Peyer's patch (tissue), 4 donors: ENCODE results near the gene OVAAL. TPM values are rescaled to one million over a fixed set of nuclear protein-coding genes. Genes with fewer than 3 reads are reported as not detected.
"Not testable (repeated sequence)": the region's sequence is repeated elsewhere in the genome, so short reads cannot be mapped to it uniquely, and the experiment has no call there.

ENCODE experiments used
- DNase-seq, 3 donors: peaks; one replicate each; pipeline ENCODE4 v3.0.0-alpha.2; 2017 to 2019
- H3K27ac ChIP-seq, 4 donors: fragments of 200-600 bp; sonication (generic); one replicate each; pipeline ENCODE4 v1.5.1; 2016 to 2019
- H3K27me3 ChIP-seq, 2 donors: fragments of 200-600 bp; sonication (generic); one replicate each; pipeline ENCODE4 v1.5.1; 2019
- H3K36me3 ChIP-seq, 3 donors: fragments of 200-600 bp; sonication (generic); one replicate each; pipeline ENCODE4 v1.5.1; 2016 to 2019
- H3K4me1 ChIP-seq, 4 donors: fragments of 200-600 bp; sonication (generic); one replicate each; pipeline ENCODE4 v1.5.1; 2016 to 2019
- H3K4me3 ChIP-seq, 4 donors: fragments of 200-600 bp; sonication (generic); 1 replicate in 3 of 4; 2 replicates in 1 of 4; pipeline ENCODE4 v1.5.1; 2016 to 2019; ENCODE audit warnings: mild to moderate bottlenecking in 1 of 4
- H3K9me3 ChIP-seq, 4 donors: fragments of 200-600 bp; sonication (generic); one replicate each; pipeline ENCODE4 v1.5.1; 2016 to 2019; ENCODE audit warnings: mild to moderate bottlenecking in 1 of 4
- CTCF ChIP-seq, 6 experiments: fragments of 450-650 bp in 4 of 6; fragments of 200-600 bp in 2 of 6; sonication (generic) in 1 of 6; IDR thresholded peaks; one replicate each; pipeline ENCODE4 v1.5.1; 2017 to 2019; ENCODE audit warnings: antibody characterized with exemption in 6 of 6, mild to moderate bottlenecking in 3 of 6, moderate library complexity in 1 of 6
- POLR2A ChIP-seq, 2 donors: fragments of 450-650 bp; IDR thresholded peaks; one replicate each; pipeline ENCODE4 v1.5.1; 2017; ENCODE audit warnings: antibody characterized with exemption in 2 of 2, mild to moderate bottlenecking in 2 of 2, moderate library complexity in 2 of 2
- total RNA-seq, 4 donors: library from RNA; depleted of rRNA; stranded (reverse); fragments of >200 nt; gene quantifications; one replicate each; pipeline ENCODE4 v1.1.0, GENCODE V29; 2016

OVAAL gene
- total RNA-seq, 4 donors from 2014 or later, result not detected

GRCh38 chr1:180542113-180542837 is 16.5 kb upstream of the OVAAL start:
- H3K36me3 ChIP-seq, result no peaks in the 10 kb centered on the region
- TF ChIP-seq POLR2A (IDR thresholded peaks at IDR 0.05), result no peak
- TF ChIP-seq CTCF (IDR thresholded peaks at IDR 0.05), result no peak
- DNase-seq, result no peak
- no peak overlapping the region for H3K27ac ChIP-seq
- no peaks in the 10 kb centered on the region for H3K9me3 ChIP-seq
- no peaks in the 10 kb centered on the region for H3K27me3 ChIP-seq
- H3K4me3 ChIP-seq, result no peak overlapping the region
- no peaks in the 10 kb centered on the region for H3K4me1 ChIP-seq

DNA sequence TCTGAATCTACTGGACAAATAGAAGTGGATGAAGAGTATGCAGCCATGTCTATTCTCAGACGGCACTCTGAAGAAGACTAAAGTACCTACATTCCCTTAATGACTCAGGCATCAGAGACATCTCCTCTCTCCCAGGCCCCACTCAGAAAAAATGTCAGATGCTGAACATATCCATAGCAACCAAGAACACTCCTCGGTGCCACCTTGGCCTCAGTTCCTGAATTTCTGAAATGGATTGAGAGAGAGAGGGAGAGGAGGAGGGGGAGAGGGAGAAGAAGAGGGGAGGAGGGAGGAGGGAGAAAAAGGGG is 16.0 kb upstream of the OVAAL start:
- H3K27ac ChIP-seq, result no peak overlapping the region
- H3K4me1 ChIP-seq, result no peaks in the 10 kb centered on the region
- no peaks in the 10 kb centered on the region for H3K36me3 ChIP-seq
- no peak for TF ChIP-seq CTCF (IDR thresholded peaks at IDR 0.05)
- TF ChIP-seq POLR2A (IDR thresholded peaks at IDR 0.05), result no peak
- no peak for DNase-seq
- no peak overlapping the region for H3K4me3 ChIP-seq
- no peaks in the 10 kb centered on the region for H3K9me3 ChIP-seq
- no peaks in the 10 kb centered on the region for H3K27me3 ChIP-seq

GRCh38 chr1:180544050-180544449 is 14.7 kb upstream of the OVAAL start:
- Histone ChIP-seq H3K27ac (no peak overlapping the region), H3K27me3 (no peaks in the 10 kb centered on the region), H3K4me3 (no peak overlapping the region), H3K36me3 (no peaks in the 10 kb centered on the region), H3K4me1 (no peaks in the 10 kb centered on the region), H3K9me3 (no peaks in the 10 kb centered on the region)
- no peak for DNase-seq
- TF ChIP-seq CTCF (IDR thresholded peaks at IDR 0.05), result no peak
- TF ChIP-seq POLR2A (IDR thresholded peaks at IDR 0.05), result no peak

DNA sequence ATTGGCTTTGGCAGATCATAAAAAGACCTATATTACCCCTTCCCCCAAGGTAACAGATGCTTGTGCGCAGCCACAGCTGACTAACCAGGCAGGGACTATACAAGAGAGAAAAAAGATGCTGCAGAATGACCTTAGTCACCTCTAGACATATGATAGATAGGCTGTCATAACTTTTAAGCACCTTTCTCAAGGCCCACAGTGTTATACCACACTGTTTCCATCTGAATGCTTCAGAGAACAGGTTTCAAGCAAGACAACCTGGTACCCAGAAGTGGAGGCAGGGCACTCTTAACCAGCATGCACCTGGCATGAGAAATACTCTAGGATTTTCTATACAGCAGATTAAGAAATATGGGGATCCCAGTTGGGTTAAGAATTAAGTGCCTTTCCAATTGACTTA is 12.8 kb upstream of the OVAAL start:
- Histone ChIP-seq H3K27me3 (no peaks in the 10 kb centered on the region), H3K27ac (no peak overlapping the region), H3K4me1 (no peaks in the 10 kb centered on the region), H3K36me3 (no peaks in the 10 kb centered on the region), H3K9me3 (no peaks in the 10 kb centered on the region), H3K4me3 (no peak overlapping the region)
- TF ChIP-seq POLR2A (IDR thresholded peaks at IDR 0.05), result no peak
- TF ChIP-seq CTCF (IDR thresholded peaks at IDR 0.05), result no peak
- no peak for DNase-seq

DNA sequence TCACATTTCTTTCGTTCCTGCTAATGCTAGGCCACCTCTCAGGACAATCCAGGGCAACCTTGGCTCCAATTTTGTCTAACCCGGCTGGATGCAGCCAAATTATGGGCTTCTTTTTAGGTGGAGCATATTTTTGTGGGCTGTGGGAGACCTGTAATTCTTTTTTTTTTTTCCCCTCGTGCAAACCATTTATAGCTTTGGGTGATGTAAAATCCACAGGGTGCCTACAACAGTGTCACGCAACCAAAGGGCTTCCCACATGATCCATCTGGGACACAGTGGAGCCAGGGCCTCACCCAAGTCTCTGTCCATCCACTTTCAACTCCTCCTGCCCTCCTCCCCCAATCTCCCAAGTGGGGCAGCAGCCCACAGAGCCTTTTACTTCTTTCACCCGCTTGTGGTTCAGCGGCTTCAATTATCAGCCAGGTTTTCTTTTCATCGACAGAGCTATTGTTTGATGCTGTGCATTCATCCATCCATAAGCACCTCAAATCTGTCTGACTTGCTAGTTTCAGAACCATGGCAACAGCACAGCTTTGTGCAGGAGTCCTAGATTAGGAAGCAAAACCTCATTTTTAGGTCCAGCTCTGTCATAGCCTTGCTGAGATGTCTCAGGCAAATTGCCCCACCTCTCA is 10.0 kb upstream of the OVAAL start:
- TF ChIP-seq CTCF (IDR thresholded peaks at IDR 0.05), result no peak
- TF ChIP-seq POLR2A (IDR thresholded peaks at IDR 0.05), result no peak
- Histone ChIP-seq H3K27me3 (no peaks in the 10 kb centered on the region), H3K9me3 (no peaks in the 10 kb centered on the region), H3K27ac (no peak overlapping the region), H3K4me3 (no peak overlapping the region), H3K4me1 (no peaks in the 10 kb centered on the region), H3K36me3 (no peaks in the 10 kb centered on the region)
- DNase-seq, result no peak

- not testable (repeated sequence) for H3K4me3 ChIP-seq
Measured at GRCh38 chr1:180549770-180550169, 9.0 kb upstream of the OVAAL start.

More at GRCh38 chr1:180549770-180550169, 9.0 kb upstream of the OVAAL start:
- not testable (repeated sequence) for H3K36me3 ChIP-seq, H3K4me1 ChIP-seq, DNase-seq, H3K27ac ChIP-seq, H3K9me3 ChIP-seq, H3K27me3 ChIP-seq
